NCI-H2171 treated with DMSO at 0.1 percent for 48 hours (cell line): ENCODE results near the gene PLEKHA4.
A peak's percentile ranks its signal among the peaks of the same experiment; 100 is the strongest.
"Not testable (repeated sequence)": the region's sequence is repeated elsewhere in the genome, so short reads cannot be mapped to it uniquely, and the experiment has no call there.

Experiments
- DNase-seq: peaks from one replicate; lab custom pipeline; 2025; lab: John Stamatoyannopoulos, UW

Gene PLEKHA4

DNA sequence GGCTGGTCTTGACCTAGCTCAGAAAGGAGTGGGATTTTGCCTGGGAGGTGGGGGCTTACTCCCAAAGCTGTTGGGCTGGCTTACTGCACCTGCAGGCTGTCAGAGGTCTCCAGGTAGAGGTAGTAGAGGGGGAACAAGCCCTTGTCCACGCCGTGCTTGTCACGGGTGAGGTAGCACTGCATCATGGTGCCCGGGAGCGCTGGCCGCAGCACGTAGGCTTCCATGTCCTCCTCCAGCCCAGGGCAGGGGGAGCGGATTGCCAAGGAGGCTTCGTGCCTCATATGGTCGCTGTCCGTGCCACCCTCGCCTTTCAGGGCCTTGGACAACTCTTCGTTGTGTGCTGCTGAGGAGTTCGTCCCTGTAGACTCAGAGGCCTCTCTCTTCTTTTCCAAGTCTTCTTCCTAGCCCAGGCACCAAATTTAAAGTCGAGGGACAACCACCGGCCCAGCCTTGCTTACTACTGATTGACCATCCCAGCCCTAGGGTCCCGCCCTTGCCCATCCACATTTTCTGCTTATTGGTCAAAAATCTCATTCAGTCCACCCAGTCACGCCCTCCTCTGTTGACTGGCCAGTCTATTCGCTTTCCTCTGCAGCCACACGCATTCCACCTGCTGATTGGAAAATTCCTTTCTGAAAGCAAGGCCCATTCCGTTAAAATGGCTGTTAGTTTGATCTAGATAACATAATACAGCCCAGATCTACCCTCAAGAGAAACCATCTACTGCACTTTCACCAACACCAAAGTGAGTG is 19.6 kb upstream of the PLEKHA4 start:
- no peak for DNase-seq

- DNase-seq = no peak
Observed at GRCh38 chr19:48883726-48884125, 15.3 kb upstream of the PLEKHA4 start.

- DNase-seq = peak; percentile 41
Observed at GRCh38 chr19:48881741-48882657, 13.6 kb upstream of the PLEKHA4 start.

GRCh38 chr19:48879696-48880095 is 11.3 kb upstream of the PLEKHA4 start:
- DNase-seq = not testable (repeated sequence)

DNA sequence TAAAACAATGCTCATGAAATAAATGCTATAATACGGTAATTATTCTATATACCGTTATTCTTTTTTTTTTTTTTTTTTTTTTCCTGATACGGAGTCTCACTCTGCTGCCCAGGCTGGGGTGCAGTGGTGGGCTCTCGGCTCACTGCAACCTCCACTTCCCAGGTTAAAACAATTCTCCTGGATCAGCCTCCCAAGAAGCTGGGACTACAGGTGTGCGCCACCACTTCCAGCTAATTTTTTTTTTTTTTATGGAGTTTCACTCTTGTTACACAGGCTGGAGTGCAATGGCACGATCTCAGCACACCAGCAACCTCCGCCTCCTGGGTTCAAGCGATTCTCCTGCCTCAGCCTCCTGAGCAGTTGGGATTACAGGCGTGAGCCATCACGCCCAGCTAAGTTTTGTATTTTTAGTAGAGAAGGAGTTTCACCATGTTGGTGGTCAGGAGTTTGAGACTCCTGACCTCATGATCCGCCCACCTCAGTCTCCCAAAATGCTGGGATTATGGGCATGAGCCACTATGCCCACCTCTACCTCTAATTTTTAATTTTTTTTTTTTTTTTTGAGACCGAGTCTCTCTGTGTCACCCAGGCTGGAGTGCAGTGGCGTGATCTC is 10.7 kb upstream of the PLEKHA4 start:
- no peak for DNase-seq

- DNase-seq = no peak
Observed at GRCh38 chr19:48878196-48879024, 10.0 kb upstream of the PLEKHA4 start.

DNA sequence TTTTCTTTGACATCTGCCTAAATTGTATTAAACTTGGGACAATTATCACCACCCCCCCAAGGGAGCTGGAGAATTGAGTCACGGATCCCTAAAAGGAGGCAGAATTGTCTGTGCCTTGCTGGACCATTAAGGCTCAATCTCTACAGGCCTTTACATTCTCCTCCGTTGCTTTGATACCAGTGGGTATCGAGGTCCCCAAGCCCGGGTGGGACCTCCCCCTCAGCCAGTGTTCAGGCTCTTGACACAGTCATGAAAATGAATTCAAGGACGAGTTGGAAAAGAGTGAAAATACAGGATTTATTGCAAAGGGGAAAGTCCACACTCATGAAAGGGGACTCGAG is 9.4 kb upstream of the PLEKHA4 start:
- DNase-seq = no peak

DNA sequence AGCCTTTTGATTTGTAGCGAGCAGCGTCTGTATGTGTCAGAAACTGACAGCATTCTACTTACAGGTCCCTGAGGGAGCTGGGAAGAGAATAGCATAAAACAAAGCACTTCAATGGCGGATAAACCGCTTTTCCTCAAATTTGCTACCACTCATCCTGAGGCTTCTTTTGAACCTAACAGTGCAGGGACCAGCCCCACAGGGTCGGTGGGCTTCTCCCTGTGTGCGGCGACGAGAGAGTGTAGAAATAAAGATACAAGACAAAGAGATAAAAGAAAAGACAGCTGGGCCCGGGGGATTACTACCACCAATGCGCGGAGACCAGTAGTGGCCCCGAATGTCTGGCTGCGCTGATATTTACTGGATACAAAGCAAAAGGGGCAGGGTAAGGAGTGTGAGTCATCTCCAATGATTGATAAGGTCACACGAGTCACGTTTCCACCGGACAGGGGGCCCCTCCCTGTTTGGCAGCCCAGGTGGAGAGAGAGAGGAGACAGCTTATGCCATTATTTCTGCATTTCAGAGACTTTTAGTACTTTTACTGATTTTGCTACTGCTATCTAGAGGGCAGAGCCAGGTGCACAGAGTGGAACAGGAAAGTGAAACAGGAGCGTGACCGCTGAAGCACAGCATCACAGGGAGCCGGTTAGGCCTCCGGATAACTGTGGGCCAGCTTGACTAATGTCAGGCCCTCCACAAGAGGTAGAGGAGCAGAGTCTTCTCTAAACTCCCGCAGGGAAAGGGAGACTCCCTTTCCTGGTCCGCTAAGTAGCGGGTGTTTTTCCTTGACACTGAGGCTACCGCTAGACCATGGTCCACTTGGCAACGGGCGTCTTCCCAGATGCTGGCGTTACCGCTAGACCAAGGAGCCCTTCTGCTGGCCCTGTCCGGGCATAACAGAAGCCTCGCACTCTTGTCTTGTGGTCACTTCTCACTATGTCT is 7.9 kb upstream of the PLEKHA4 start:
- not testable (repeated sequence) for DNase-seq

DNA sequence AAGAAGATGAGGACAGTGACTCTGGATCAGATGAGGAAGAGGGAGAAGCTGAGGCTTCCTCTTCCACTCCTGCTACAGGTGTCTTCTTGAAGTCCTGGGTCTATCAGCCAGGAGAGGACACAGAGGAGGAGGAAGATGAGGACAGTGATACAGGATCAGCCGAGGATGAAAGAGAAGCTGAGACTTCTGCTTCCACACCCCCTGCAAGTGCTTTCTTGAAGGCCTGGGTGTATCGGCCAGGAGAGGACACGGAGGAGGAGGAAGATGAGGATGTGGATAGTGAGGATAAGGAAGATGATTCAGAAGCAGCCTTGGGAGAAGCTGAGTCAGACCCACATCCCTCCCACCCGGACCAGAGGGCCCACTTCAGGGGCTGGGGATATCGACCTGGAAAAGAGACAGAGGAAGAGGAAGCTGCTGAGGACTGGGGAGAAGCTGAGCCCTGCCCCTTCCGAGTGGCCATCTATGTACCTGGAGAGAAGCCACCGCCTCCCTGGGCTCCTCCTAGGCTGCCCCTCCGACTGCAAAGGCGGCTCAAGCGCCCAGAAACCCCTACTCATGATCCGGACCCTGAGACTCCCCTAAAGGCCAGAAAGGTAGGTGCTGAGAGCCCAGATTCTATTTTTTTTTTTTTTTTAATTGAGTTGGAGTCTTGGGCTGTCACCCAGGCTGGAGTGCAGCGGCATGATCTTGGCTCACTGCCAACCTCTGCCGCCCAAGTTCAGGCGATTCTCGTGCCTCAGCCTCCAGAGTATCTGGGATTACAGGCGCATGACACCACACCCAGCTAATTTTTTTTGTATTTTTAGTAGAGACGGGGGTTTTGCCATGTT is 6.1 kb upstream of the PLEKHA4 start:
- DNase-seq = no peak

GRCh38 chr19:48873476-48874302 is 5.3 kb upstream of the PLEKHA4 start:
- no peak for DNase-seq

DNA sequence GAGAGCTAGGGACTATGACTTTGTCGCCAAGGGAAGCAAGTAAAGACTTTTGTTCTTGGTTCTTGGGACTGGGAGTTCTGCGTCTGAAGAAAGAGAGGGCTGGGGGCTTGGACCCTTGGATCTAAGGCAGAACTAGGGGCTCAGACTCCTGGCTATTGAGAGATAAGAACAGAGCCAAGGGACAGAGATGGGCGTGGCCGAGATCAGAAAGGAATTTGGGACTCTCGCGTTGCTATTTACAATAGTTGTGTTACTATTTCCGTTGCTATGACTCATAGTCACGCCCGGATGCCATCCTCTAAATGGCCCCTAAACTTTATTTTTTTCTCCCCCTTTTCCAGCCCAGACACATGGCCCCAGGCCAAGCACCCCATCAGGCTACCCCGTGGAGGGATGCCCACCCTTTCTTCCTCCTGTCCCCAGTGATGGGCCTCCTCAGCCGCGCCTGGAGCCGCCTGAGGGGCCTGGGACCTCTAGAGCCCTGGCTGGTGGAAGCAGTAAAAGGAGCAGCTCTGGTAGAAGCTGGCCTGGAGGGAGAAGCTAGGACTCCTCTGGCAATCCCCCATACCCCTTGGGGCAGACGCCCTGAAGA is 4.6 kb upstream of the PLEKHA4 start:
- peak; percentile 62 for DNase-seq

GRCh38 chr19:48872182-48872883 is 3.9 kb upstream of the PLEKHA4 start, which contains the start of gene PPP1R15A:
Gene PPP1R15A, plus strand, starts transcription at chr19:48872421. Its CDS starts 813 bp downstream, at chr19:48873234.
- peak; percentile 96 for DNase-seq

DNA sequence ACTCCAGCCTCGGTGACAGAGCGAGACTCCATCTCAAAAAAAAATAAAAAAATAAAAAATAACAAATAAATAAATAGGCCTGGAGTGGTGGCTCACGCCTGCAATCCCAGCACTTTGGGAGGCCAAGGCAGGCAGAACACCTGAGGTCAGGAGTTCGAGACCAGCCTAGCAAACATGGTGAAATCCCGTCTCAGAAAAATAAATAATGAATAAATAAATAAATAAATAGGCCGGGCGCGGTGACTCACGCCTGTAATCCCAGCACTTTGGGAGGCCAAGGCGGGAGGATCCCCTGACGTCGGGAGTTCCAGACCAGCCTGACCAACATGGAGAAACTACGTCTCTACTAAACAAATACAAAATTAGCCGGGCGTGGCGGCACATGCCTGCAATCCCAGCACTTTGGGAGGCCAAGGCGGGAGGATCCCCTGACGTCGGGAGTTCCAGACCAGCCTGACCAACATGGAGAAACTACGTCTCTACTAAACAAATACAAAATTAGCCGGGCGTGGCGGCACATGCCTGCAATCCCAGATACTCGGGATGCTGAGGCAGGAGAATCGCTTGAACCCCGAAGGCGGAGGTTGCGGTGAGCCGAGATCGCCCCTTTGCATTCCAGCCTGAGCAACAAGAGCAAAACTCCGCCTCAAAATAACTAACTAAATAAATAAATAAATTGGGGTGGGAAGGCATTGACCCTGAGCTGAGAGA is 3.2 kb upstream of the PLEKHA4 start:
- not testable (repeated sequence) for DNase-seq

GRCh38 chr19:48870048-48870447 is 1.6 kb upstream of the PLEKHA4 start:
- no peak for DNase-seq

DNA sequence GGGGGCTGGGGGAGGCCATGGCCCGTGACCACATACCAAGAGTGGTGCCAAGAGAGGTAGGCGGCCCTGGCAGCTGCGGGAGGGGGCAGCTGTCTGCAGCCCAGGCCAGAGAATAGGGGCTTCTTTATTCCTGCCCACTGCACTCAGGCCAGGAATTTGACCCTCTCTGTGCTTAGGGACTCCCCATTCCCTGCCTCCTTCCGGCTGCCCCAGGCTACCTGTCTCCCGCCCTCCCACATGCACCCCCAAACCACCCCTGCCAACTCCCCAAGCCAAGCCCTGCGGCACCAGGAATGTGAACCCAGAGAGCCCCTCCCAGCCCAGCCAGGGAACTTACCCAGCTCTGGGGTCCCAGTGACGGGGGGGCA is 687 bp downstream of the PLEKHA4 start:
- no peak for DNase-seq

DNA sequence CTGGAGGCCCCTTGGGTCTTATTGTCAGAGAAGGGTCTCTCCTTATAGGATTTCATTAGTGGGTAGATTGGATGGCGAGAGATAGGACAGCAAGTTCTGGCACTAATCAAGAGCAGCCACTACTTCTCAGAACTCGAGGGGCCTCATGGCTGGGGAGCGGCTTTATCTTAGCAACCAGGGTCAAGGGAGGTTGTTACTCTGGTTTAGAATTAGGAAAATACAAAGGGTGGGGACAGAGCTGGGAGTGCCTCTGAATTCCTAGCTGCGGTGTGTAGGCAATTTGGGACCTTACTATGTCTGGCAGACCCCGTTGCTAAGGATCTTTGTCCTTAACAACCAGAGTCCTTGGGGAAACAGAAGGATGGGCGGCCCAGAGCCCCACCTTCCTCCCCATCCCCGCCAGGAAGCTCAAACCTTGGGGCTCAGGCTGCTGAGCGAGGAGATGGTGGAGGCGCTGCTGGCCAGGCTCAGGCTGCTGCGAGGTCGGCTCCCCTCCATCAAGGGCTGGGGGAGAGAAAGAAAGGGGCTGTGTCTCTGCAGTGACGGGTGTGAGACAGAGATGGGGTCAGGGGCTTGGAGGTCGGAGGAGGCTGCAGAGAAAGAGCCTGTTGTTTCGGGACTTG is 1.2 kb downstream of the PLEKHA4 start:
- DNase-seq = no peak

DNA sequence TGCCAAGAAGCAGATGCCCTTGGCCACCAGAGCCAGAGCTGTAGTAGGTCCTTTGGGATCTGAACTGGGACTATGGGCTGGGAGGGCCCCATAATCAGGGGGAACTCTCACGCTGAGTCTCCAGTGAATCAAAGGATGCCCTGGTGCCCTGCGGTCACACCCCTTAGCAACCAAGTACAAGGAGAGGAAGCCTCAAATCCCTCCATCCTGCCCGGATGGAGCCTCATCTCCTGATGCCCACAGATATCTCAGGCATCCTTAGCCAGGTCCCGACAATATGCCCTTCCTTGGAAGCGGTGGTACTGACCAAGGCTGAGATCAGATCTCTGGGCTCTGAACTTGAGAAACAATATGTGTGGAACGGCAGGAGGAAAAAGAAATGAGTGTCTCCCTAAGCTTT is 1.7 kb downstream of the PLEKHA4 start:
- DNase-seq = no peak
